ENCODE data around the gene CEP41.

Gene CEP41

DNA sequence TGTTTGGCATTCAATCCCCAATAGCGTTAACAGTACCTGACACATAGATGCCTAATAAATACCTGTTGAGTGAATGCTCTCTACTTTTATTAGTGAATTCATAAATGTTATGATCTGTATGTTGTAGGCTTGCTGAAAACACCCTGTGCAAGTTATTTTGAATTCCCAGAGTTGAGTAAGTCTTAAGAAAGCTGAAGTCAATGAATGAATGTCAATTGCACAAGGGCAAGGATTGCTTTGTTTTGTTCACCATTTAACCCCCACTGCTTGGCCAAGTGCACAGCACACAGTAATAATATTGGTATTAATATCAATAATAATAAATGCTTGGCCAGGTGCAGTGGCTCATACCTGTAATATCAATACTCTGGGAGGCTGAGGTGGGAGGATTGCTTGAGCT lies 50.3 kb downstream of the CEP41 start:
- DNase-seq (ENCODE audit: low read depth), result no peak
- TF ChIP-seq POLR2A (IDR thresholded peaks at IDR 0.05; ENCODE audit: extremely low read depth, insufficient read length), result no peak
- no peak for TF ChIP-seq MYC (IDR thresholded peaks at IDR 0.05; ENCODE audit: low read depth, low read length)
- TF ChIP-seq, protein P1, sequence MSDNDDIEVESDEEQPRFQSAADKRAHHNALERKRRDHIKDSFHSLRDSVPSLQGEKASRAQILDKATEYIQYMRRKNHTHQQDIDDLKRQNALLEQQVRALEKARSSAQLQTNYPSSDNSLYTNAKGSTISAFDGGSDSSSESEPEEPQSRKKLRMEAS (IDR thresholded peaks at IDR 0.05; ENCODE audit: low read depth, low read length), result no peak
- TF ChIP-seq, protein P2, sequence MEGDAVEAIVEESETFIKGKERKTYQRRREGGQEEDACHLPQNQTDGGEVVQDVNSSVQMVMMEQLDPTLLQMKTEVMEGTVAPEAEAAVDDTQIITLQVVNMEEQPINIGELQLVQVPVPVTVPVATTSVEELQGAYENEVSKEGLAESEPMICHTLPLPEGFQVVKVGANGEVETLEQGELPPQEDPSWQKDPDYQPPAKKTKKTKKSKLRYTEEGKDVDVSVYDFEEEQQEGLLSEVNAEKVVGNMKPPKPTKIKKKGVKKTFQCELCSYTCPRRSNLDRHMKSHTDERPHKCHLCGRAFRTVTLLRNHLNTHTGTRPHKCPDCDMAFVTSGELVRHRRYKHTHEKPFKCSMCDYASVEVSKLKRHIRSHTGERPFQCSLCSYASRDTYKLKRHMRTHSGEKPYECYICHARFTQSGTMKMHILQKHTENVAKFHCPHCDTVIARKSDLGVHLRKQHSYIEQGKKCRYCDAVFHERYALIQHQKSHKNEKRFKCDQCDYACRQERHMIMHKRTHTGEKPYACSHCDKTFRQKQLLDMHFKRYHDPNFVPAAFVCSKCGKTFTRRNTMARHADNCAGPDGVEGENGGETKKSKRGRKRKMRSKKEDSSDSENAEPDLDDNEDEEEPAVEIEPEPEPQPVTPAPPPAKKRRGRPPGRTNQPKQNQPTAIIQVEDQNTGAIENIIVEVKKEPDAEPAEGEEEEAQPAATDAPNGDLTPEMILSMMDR (IDR thresholded peaks at IDR 0.05; ENCODE audit: low read depth, low read length), result no peak
- no peak overlapping the region for H3K4me3 ChIP-seq (ENCODE audit: low read depth, low read length)

DNA sequence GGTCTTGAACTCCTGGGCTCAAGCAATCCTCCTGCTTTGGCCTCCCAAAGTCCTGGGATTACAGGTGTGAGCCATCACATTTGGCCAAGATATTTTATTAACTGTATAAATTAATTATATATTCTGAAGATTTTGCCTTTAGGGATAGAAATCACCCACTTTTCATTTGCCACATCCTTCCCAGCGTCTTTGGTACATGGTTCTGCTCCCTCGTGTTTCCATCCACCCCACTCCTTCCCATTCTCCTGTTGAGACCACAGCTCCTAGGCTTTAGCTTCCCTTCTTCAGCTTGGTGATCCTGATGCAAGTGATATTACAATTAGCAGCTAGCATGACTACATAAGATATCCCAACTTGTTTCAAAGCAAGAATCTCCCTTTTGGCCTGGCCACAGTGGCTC lies 52.1 kb downstream of the CEP41 start:
- DNase-seq (ENCODE audit: low read depth), result no peak
- no peak overlapping the region for H3K4me3 ChIP-seq (ENCODE audit: low read depth, low read length)
- TF ChIP-seq, protein P2 (IDR thresholded peaks at IDR 0.05; ENCODE audit: low read depth, low read length), result no peak
- TF ChIP-seq, protein P1 (IDR thresholded peaks at IDR 0.05; ENCODE audit: low read depth, low read length), result no peak
- TF ChIP-seq POLR2A (IDR thresholded peaks at IDR 0.05; ENCODE audit: extremely low read depth, insufficient read length) (no peak), MYC (IDR thresholded peaks at IDR 0.05; ENCODE audit: low read depth, low read length) (no peak)

DNA sequence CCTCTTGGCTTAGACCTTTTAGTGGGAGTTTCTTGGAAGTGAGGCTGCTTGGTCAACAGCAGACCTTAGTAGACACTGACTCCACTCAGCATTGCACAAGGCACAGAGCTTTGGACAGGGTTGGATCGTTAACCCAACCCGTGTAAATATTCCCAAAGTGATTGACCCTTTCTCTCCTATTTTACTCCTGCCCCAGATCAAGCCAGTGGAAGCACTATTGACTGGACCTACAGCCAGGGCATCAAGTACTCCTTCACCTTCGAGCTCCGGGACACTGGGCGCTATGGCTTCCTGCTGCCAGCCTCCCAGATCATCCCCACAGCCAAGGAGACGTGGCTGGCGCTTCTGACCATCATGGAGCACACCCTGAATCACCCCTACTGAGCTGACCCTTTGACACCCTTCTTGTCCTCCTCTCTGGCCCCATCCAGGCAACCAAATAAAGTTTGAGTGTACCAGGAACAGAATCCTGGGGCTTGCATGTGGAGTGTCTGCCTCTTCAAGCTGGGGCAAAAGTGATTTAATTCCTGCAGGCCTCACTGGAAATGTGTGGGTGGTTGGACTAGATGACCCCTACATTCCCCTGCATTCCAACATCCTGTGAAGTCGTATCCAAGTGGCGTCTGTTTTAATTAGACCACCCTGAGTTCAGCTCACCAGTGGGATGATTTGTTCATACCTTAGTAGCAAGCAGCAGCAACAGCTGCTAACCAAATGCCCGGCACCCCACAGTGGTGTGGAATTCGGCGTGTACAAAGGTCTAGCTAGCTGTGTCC lies 53.0 kb downstream of the CEP41 start:
- DNase-seq (ENCODE audit: low read depth), result no peak
- no peak overlapping the region for H3K4me3 ChIP-seq (ENCODE audit: low read depth, low read length)
- no peak for TF ChIP-seq MYC (IDR thresholded peaks at IDR 0.05; ENCODE audit: low read depth, low read length)
- no peak for TF ChIP-seq POLR2A (IDR thresholded peaks at IDR 0.05; ENCODE audit: extremely low read depth, insufficient read length)
- TF ChIP-seq, protein P1 (IDR thresholded peaks at IDR 0.05; ENCODE audit: low read depth, low read length), result no peak
- TF ChIP-seq, protein P2 (IDR thresholded peaks at IDR 0.05; ENCODE audit: low read depth, low read length), result no peak

DNA sequence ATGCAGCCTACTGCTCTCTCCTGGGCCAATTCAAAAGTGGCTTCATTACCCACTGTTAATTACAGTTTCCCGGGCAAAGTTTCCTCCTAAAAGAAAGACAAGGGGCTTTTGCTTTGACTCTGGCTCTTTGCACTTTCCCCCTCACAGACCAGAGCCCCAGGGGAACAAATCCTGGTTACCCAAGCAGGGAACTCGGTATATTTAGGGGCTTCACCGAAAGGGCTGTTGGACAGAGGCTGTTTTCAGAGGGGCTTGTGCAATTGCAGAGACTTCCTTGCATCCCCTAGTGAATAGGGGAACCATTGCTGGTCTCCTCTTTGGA lies 53.5 kb downstream of the CEP41 start:
- DNase-seq (ENCODE audit: low read depth), result no peak
- TF ChIP-seq POLR2A (IDR thresholded peaks at IDR 0.05; ENCODE audit: extremely low read depth, insufficient read length) (no peak), MYC (IDR thresholded peaks at IDR 0.05; ENCODE audit: low read depth, low read length) (no peak)
- TF ChIP-seq, protein P1 (IDR thresholded peaks at IDR 0.05; ENCODE audit: low read depth, low read length), result no peak
- TF ChIP-seq, protein P2 (IDR thresholded peaks at IDR 0.05; ENCODE audit: low read depth, low read length), result no peak
- H3K4me3 ChIP-seq (ENCODE audit: low read depth, low read length), result no peak overlapping the region

DNA sequence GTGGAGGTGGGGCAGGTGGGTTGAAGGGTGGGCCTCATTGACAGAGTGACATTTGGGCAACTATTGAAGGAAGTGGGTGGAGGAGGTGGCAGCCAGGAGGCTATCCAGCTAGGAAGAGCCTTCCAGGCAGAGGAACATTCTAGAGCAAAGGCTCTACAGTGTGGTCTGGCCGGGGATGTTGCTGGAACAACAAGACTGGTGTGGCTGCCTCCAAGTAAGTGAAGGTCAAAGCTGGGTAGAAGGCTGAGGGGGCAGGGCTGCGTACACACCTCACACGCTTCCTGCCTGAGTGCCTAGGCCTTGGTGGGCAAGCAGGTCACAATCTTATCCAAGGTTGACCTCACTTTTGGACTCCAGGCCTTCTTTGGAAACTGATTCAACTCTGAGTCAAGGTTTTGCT lies 53.9 kb downstream of the CEP41 start:
- DNase-seq (ENCODE audit: low read depth), result no peak
- H3K4me3 ChIP-seq (ENCODE audit: low read depth, low read length), result no peak overlapping the region
- no peak for TF ChIP-seq MYC (IDR thresholded peaks at IDR 0.05; ENCODE audit: low read depth, low read length)
- TF ChIP-seq, protein P2 (IDR thresholded peaks at IDR 0.05; ENCODE audit: low read depth, low read length), result no peak
- TF ChIP-seq, protein P1 (IDR thresholded peaks at IDR 0.05; ENCODE audit: low read depth, low read length), result no peak
- no peak for TF ChIP-seq POLR2A (IDR thresholded peaks at IDR 0.05; ENCODE audit: extremely low read depth, insufficient read length)
